ENCODE data around the gene TRMT44. TPM values are rescaled to one million over a fixed set of nuclear protein-coding genes. Genes with fewer than 3 reads are reported as not detected.
"Not testable (repeated sequence)": the region's sequence is repeated elsewhere in the genome, so short reads cannot be mapped to it uniquely, and the experiment has no call there.

TRMT44 gene
- total RNA-seq, 1 donor from 2014 or later: 20.1 TPM

- no peak for TF ChIP-seq CTCF (conservative IDR thresholded peaks at IDR 0.05)
- DNase-seq (ENCODE audit: low read depth, low spot score): no peak
- Mint-ChIP-seq H3K36me3 (ENCODE audit: low read depth) (peaks cover 3% of the 10 kb centered on the region), H3K27me3 (ENCODE audit: low read depth) (no peaks in the 10 kb centered on the region), H3K9me3 (no peaks in the 10 kb centered on the region), H3K27ac (ENCODE audit: unreplicated experiment) (peak overlapping the region; percentile 67), H3K4me3 (no peak overlapping the region), H3K4me1 (peaks cover 4% of the 10 kb centered on the region)
These were observed 37.8 kb downstream of the TRMT44 start for GRCh38 chr4:8478371-8478770.

DNA sequence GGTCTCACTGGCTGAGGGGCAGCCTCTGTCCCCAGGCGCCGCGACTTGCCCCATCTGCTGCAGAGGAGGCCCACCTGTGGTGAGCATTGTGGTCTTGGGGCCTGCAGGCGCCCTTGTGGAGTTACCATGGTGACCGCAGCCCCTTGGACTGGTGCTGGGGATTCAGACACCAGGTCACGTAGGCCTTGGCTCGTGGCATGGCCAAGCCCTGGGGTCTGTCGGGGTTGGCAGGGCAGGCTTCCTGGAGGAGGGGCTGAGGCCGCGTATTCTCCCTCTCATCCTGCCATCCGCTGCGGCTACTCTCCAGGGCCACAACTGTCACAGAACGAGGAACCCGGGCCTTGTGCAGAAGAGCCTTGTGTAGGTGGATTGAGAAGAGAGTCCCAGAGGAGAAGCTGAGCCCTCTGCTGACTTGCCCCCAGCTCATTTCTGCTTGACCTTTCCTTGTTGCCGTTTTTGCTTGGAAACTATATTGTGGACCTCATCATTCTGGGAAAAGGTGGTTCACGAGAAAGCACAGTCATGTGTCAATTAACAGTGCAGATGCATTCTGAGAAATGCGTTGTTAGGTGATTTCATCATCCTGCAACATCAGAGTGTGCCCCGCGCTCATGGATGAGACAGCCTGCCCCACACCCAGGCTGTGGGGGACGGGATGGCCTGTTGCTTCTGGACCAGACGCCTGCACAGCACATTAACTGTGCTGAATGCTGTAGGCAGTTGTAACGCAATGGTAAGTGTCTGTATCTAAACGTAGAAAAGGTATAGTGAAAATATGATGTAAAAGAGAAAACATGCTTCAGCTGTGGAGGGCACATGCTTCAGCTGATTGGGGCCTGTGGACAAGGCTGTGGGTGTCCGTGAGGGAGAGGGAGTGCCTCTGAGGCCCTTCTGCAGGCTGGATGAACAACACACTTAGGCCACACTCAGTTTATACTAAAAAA, 38.5 kb downstream of the TRMT44 start:
- H3K9me3 Mint-ChIP-seq: no peaks in the 10 kb centered on the region
- H3K4me1 Mint-ChIP-seq: peaks cover 4% of the 10 kb centered on the region
- DNase-seq (ENCODE audit: low read depth, low spot score): no peak
- H3K27ac Mint-ChIP-seq (ENCODE audit: unreplicated experiment): no peak overlapping the region
- TF ChIP-seq CTCF (conservative IDR thresholded peaks at IDR 0.05): no peak
- no peaks in the 10 kb centered on the region for H3K27me3 Mint-ChIP-seq (ENCODE audit: low read depth)
- H3K36me3 Mint-ChIP-seq (ENCODE audit: low read depth): peaks cover 3% of the 10 kb centered on the region
- no peak overlapping the region for H3K4me3 Mint-ChIP-seq

GRCh38 chr4:8480221-8480620, 39.6 kb downstream of the TRMT44 start:
- peaks cover 4% of the 10 kb centered on the region for H3K4me1 Mint-ChIP-seq
- peaks cover 3% of the 10 kb centered on the region for H3K36me3 Mint-ChIP-seq (ENCODE audit: low read depth)
- DNase-seq (ENCODE audit: low read depth, low spot score): no peak
- no peak for TF ChIP-seq CTCF (conservative IDR thresholded peaks at IDR 0.05)
- no peak overlapping the region for H3K27ac Mint-ChIP-seq (ENCODE audit: unreplicated experiment)
- no peaks in the 10 kb centered on the region for H3K9me3 Mint-ChIP-seq
- no peak overlapping the region for H3K4me3 Mint-ChIP-seq
- H3K27me3 Mint-ChIP-seq (ENCODE audit: low read depth): no peaks in the 10 kb centered on the region

- H3K27me3 Mint-ChIP-seq (ENCODE audit: low read depth); DNase-seq (ENCODE audit: low read depth, low spot score); H3K4me1 Mint-ChIP-seq; H3K4me3 Mint-ChIP-seq; H3K27ac Mint-ChIP-seq (ENCODE audit: unreplicated experiment); H3K36me3 Mint-ChIP-seq (ENCODE audit: low read depth); H3K9me3 Mint-ChIP-seq: not testable (repeated sequence)
These were observed 46.1 kb downstream of the TRMT44 start for GRCh38 chr4:8486643-8487042.

DNA sequence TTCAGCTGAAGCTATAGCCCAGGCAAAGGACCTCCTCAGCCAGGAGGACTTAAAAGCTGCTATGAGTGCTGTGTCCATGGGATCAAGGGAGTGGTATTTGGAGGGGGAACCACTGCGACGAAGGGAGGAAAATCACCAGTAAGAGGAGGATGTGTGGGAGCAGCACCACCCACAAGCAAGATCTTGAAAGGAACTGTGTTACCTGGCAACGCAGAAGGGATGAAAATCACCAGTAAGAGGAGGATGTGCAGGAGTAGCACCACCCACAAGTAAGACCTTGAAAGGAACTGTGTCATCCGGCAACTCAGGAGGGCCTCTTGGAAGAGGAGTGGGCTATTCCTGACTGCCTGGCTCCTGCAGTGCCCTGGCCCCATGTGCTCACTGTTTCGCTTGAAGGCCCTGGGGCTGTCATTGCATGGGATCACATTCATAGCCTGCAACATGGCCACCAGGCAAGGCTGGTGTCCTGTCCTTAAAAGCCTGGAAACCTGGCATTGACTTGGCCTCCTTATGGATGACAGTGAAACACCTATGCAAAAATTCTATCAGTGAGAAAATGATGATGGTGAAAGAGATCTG, 48.3 kb downstream of the TRMT44 start:
- no peak for TF ChIP-seq CTCF (conservative IDR thresholded peaks at IDR 0.05)
- H3K4me1 Mint-ChIP-seq: peaks cover 24% of the 10 kb centered on the region
- H3K9me3 Mint-ChIP-seq: peaks cover 6% of the 10 kb centered on the region
- H3K36me3 Mint-ChIP-seq (ENCODE audit: low read depth): peaks cover 6% of the 10 kb centered on the region
- no peaks in the 10 kb centered on the region for H3K27me3 Mint-ChIP-seq (ENCODE audit: low read depth)
- no peak overlapping the region for H3K27ac Mint-ChIP-seq (ENCODE audit: unreplicated experiment)
- DNase-seq (ENCODE audit: low read depth, low spot score): no peak
- H3K4me3 Mint-ChIP-seq: no peak overlapping the region

GRCh38 chr4:8491478-8491877, 50.9 kb downstream of the TRMT44 start:
- peaks cover 24% of the 10 kb centered on the region for H3K4me1 Mint-ChIP-seq
- H3K4me3 Mint-ChIP-seq; DNase-seq (ENCODE audit: low read depth, low spot score); H3K36me3 Mint-ChIP-seq (ENCODE audit: low read depth); H3K27ac Mint-ChIP-seq (ENCODE audit: unreplicated experiment); H3K9me3 Mint-ChIP-seq; H3K27me3 Mint-ChIP-seq (ENCODE audit: low read depth): not testable (repeated sequence)
